ENCODE measurements around the gene DEUP1. TPM values are rescaled to one million over a fixed set of nuclear protein-coding genes. Genes with fewer than 3 reads are reported as not detected.
"Not testable (repeated sequence)": the region's sequence is repeated elsewhere in the genome, so short reads cannot be mapped to it uniquely, and the experiment has no call there.

DEUP1 gene
- total RNA-seq, 1 donor from 2014 or later: 0.59 TPM

DNA sequence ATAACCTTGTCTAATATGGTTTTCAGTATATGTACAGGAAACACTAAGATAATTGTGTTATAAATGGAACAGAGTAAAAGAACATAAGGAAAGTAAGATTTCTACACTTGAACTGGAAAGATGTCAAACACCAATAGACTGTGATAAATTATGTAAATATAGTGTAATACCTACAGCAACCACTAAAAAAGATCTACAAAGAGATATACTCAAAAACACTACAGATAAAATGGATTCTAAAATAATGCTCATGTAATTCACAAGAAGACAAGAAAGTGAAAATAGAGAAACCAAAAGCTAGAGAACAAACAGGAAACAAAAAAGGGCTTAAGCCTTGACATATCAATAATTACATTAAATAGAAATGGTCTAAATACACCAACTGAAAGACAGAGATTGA, 30.9 kb downstream of the DEUP1 start:
- no peak for DNase-seq

DNA sequence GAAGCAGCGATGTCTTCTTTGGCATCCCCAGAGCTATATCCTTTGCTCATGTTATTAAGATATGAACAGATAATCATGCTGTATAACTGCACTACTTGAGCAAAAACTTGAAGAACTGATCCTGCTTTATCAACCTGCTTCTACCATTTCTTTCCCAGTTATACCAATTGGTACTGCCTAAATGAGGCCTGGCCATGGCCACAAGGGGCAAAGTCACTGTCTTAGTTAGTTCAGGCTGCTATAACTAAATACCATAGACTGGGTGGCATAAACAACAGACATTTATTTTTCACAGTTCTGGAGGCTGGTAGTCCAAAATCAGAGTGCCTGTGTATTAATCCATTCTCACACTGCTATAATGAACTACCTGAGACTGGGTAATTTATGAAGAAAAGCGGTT, 37.5 kb downstream of the DEUP1 start:
- DNase-seq: no peak

DNA sequence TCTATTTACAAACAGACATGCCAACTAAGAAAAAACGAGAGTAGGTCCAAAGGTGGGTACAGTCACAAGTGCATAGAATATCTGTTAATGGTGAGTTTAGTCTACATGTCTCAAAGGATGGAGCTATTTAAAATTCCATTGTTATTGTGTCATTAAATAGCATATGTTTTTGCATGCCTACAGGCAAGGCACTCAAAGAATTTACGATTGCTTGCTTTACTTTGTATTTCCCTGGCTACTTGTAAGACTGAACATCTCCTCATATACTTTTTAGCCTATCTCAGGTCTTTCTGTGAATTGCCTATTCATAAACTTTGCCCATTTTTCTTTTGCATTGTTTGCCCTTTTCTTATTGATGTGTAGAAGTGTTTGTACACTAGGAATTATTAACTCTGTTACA, 39.7 kb downstream of the DEUP1 start:
- DNase-seq: no peak

DNA sequence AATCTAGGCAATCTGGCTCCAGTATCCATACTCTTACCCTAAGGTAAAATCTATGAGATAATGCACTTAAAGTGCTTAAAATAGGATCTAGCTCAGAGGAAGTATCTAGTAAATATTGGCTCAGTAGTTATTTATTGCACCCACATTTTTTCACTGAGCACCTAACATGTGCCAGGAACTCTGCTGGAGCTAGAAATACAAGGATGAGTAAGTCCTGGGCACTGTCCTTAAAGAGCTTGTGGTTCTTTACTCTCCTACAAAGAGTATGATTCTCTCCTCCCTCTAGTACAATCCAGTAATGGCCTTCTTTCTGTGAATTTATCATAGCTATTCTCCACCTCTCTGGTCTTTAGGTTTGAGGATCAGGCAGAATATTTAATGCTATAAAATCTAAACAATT, 59.2 kb downstream of the DEUP1 start:
- DNase-seq: no peak

DNA sequence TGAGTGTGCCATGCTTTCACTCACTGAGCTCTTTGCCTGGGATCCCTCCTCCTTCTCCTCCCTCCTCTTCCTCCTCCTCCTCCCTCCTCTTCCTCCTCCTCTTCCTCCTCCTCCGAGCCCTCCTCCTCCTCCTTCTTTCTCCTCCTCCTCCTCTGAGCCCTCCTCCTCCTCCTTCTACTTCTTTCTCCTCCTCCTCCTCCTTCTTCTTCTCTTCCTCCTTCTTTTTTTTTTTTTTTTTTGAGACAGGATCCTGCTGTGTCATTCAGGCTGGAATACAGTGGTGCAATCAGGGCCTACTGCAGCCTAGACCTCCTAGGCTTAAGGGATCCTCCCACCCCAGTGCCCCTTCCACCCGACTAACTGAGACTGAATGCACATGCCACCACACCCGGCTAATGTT, 62.3 kb downstream of the DEUP1 start:
- DNase-seq: no peak

DNA sequence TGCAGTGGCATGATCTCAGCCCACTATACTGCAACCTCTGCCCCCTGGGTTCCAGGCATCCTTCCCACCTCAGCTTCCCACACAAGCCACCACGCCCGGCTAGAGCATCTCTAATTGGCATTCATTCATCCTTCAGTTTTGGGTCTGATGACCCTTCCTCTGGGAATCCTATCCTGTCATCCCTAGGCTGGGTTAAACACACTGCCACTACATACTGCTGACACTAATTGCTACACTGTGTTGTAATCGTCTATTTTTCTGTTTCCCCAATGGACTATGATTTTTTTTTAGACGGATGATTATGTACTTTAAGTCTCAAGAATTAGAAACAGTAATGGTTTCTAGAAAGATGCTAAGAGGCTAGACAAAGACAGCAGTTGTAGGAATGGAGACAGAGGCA, 62.8 kb downstream of the DEUP1 start:
- no peak for DNase-seq

DNA sequence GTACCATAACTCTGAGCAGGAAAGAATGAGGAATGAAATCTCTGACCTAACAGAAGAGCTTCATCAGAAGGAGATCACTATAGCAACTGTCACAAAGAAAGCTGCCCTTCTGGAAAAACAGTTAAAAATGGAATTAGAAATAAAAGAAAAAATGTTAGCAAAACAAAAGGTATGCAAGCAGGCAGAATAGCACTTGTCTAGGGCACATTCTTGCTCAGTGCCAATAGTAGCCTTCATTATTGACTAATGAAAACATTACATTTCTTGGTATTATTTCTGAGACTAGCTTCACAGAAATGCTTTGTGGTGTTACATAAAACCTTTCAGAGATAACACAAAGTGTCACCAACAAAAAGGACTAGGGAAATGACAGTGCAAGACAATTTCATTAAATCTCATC, 63.9 kb downstream of the DEUP1 start:
- no peak for DNase-seq

DNA sequence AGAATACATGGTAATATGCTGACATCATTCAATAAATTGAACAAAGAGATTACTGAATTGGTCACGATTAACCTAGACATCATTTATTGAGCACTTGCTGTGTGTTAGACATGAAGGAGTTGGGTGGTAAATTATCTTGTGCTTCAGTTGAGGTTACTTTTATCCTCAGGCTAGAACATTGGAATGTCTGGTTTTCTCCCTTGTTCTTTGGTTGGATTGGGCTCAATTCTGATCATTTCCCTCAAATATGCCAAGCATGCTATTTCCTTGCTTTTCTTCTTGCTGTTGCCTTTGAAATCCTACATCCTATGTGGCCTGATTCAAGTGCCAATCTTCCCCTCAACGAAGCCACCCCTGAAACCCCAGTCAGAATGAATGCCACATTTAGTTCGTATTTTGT, 65.8 kb downstream of the DEUP1 start:
- no peak for DNase-seq

DNA sequence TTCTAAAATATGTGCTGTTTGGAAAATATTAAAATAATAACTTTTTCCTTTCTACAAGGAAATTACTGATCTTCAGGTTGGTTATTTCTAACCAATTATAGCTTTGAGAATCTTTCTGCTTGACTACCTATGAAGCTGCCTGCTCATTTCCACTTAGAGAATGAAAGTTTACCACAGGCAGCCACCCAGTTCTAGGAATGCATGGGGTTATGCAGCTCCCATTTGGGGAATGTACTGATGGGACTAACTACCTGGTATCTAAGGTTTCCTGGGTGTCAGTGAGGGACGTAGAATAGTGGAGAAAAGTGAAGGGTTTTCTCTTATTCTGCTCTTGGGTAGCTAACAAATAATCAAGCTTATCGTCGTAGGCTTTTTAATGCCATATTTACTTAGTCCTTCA, 73.4 kb downstream of the DEUP1 start:
- DNase-seq: no peak

DNA sequence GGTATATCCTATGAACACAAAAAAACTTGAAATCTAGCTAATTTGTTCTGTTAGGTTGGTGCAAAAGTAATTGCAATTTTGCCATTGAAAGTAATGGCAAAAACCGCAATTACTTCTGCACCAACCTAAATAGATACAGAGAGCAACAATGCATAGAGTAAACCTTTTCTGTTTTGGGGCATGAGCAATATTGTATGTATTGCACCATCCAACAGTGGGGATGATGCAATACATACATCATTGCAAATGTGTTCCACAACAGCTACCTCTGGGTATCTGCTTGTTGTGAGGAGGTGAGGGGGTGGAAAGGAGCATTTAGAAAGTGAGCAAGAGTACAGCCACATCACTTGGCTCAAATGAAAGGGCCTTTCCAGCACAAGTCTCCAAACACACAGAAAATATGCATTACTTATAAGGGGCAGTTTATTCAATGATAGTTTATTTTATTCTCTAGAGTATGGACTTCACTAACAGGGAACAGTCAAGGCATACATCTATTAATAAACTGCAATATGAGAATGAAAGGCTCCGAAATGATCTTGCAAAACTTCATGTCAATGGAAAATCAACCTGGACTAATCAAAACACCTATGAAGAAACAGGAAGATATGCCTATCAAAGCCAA, 77.3 kb downstream of the DEUP1 start:
- no peak for DNase-seq

DNA sequence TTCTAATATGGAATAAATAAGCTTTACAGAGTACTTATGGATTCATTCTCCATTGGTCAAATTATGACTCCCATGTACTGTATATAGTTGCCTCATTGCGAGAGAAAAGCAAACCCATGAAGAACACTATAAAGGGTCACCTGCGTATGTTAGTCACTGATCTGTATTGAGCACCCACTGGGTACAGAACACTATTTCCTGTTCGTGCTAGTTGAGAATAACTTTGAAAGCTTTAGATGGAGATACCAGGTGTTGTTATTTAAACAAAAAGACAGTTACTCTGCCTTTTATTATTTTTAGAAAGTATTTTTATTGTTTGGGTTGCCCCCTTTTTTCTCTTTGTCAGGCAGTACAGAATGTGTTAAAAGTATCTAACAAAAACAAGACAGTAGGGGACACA, 79.9 kb downstream of the DEUP1 start:
- DNase-seq: no peak

DNA sequence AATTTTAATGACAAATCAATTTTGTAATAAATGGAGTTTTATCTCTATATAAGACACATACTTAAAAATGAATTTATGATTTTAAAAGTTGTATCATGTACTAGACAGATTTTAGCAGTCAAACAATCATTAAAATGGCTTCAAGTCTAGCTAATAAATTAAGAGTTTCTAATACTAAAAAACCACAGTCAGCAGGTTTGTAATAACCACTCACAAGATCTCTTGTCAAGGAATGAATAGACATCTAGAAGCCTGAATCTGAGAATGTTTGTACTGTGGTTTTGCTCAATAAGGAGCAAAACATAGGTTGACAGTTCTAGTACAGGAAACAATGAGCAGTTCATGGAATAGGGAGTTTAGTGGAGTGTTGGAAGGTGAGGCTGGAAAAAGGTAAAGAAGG, 81.2 kb downstream of the DEUP1 start:
- no peak for DNase-seq

DNA sequence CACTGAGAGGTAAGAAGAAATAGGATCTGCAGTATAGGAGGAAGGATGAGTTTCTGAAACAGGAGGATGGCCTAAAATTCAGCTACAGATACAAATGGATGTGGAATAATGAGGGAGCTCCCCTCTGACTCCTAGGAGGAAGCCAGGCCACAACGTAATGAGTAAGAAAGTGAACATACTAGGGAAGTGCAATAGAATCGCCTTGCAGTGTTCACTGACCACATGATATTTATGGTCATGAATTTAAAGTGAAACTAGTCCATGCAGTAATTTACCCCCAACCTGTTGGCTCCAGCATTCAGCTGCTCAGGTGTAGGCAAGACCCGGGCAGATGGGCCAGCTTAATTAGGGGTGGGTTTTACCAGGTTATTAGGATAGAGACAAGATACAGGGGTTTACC, 101.7 kb downstream of the DEUP1 start:
- DNase-seq: no peak

DNA sequence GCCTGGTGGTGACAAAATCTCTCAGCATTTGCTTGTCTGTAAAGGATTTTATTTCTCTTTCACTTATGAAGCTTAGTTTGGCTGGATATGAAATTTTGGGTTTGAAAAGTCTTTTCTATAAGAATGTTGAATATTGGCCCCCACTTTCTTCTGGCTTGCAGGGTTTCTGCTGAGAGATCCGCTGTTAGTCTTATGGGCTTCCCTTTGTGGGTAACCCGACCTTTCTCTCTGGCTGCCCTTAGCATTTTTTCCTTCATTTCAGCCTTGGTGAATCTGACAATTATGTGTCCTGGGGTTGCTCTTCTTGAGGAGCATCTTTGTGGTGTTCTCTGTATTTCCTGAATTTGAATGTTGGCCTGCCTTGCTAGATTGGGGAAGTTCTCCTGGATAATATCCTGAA, 112.7 kb downstream of the DEUP1 start:
- not testable (repeated sequence) for DNase-seq

DNA sequence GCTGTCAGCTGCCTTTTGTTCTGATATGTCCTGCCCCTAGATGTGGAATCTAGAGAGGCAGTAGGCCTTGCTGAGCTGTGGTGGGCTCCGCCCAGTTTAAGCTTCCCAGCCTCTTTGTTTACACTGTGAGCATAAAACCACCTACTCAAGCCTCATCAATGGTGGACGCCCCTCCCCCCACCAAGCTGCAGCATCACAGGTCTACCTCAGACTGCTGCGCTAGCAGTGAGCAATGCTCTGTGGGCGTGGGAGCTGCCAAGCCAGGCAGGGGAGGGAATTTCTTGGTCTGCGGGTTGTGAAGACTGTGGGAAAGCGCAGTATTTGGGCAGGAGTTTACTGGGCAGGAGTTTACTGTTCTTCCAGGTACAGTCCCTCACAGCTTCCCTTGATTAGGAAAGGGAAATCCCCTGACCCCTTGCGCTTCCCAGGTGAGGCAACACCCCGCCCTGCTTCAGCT, 114.1 kb downstream of the DEUP1 start:
- DNase-seq: no peak

DNA sequence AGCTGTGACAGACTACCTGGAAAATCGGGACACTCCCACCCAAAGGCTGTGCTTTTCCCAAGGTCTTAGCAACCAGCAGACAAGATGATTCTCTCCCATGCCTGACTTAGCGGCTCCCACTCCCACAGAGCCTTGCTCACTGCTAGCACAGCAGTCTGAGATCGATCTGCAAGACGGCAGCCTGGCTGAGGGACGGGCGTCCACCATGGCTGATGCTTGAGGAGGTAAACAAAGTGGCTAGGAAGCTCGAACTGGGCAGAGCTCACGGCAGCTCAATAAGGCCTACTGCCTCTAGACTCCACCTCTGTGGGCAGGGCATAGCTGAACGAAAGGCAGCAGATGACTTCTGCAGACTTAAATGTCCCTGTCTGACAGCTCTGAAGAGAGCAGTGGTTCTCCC, 127.7 kb downstream of the DEUP1 start:
- DNase-seq: no peak

DNA sequence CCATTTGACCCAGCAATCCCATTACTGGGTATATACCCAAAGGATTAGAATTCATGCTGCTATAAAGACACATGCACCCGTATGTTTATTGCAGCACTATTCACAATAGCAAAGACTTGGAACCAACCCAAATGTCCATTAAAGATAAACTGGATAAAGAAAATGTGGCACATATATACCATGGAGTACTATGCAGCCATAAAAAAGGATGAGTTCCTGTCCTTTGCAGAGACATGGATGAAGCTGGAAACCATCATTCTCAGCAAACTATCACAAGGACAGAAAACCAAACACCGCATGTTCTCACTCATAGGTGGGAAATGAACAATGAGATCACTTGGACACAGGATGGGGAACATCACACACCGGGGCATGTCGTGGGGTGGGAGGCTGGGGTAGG, 133.1 kb downstream of the DEUP1 start:
- DNase-seq: not testable (repeated sequence)

DNA sequence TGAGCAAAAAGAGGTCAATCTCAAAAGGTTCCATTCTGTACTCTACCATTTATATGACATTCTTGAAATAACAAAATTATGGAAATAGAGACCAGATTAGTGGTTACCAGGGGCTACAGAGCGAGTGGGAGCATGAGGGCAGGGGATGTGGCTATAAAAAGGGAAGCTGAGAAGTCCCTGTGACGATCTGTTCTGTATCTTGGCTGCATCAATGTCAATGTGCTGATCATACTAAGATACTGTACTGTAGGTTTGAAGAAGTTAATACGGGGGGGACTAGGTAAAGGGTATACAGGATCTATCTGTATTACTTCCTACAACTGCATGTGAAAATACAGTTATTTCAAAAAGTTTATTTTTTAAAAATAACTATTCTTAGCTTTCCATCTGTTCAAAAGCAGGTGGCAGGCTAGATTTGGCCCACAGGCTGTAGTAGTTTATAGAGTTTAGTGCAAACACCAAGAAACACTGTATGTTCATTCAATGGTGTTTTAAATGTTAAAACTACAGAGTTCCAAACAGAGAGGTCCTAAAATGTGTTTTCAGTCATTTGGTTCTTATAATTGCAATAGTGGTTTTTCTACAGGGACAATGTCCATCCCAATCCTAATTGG, 134.5 kb downstream of the DEUP1 start:
- no peak for DNase-seq

DNA sequence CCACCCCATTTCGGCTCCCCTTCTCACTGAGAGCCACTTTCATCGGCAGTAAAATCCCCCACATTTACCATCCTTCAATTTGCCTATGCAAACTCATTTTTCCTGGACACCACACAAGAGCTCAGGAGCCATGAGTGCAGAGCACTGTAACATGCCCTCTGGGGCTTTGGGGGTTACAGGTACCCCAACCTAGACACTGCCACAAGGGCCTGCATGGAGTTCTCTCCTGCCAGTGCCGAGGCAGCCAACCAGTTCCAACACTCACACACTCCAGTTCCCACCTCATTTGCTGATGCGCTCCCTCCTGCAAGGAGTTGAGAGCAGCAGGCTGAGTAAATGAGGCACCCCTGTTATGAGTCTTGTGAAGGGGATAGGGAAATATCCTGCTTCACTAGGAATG, 136.5 kb downstream of the DEUP1 start:
- no peak for DNase-seq

DNA sequence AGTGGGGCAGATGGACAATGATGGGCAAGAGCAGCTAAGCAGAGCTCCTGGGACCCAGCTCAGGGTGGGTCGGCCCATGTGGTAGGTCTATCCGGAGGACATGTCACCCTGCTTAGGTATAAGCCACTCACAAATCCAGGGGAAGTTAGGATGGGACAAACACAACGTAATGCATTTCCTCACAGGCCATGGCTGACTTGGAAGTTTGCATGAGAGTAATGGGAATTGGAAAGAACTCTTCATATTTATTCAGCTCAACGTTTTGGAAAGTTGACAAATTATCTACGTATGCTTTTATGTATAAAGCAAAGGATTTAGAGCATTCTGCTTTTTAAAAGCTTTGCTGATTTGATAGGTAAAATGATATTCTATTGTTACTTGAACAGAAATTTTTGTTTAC, 137.7 kb downstream of the DEUP1 start:
- DNase-seq: no peak

DNA sequence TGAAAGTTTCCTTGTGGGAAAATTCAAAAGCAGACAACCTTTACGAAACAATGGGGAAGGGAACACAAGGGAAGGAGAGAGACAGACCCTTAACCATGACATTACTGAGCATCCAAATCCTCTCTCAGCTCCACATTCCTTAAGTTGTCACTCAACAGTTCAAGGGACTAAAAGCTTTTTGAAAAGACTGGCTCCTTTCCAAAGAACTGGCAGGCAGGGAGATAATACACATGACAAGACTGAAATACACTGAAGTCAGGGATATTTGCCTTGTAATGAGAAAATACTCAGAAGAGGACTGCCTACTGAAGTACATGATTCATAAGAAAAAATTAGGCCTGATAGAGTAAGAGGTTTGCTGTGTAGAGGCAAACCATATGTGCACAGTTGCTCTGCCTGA, 143.6 kb downstream of the DEUP1 start:
- no peak for DNase-seq

DNA sequence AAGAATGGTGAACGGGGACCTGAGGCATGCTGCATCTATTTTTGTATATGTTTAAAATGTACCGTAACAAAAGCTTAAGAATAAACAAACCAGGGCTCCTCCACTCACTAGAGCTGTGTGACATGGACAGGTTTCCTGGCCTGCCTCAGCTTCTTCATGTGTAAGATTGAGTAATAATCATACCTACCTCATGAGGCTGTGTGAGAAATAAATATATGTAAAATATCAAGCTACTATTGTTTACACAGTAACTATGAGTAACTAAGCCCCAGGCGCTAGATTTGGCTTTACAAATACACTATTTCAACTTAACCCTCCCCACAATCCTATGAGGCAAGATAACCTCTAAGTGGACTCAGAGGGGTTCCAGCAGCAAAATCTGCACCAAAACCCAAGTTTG, 146.3 kb downstream of the DEUP1 start:
- DNase-seq: no peak

DNA sequence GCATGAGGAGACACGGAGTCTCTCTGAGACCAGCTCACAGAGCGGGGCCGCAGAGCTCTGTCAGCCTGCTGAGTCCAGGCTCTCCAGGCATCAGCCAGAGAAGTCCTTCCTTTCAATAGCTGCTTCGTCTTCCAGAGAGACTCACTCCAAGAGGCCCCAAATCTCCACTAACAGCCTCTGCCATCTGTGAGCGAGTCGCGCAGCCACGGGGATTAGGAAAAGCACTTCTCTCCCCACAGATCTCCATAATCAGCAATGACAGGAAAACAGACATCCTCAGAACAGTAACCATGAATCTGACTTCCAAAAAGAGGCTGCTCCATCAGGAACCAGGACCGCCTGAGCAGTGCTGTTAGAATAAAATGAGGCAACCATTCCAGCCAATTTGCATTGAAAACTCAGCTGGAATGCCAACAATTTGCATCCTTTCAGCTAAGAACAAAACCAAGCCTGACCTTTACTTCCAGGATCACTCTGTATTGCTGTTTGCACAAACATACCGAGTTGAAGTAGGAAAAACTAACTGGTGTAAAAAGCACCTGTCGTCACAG, 147.2 kb downstream of the DEUP1 start:
- no peak for DNase-seq

DNA sequence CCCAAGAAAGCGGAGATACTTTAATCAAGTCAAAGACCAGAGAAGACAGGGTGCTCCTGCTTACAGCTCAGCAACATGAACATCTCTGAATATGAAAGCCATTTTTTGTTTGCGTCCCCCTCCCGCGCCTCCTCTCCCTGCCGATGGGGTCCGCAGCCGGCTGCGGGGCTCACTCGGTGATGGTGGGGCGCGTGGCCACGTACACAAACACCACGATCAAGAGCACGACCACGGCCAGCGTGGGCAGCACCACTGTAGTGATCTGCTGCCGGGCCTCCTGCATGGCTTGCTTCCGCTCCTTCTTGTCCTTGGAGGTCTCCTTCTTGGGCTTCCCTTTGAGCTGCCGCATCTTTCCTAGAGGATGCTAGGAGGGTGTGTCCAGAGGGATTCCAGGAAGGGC, 148.3 kb downstream of the DEUP1 start:
- DNase-seq: no peak

Data from skin of body (tissue), 2 donors.